Prostate gland (tissue), 2 donors: Measurements from ENCODE around the gene GCH1.

Experiments used
- CTCF ChIP-seq, 4 experiments: fragments of 200-600 bp in 2 of 4; fragments of 450-650 bp in 2 of 4; sonication (generic) in 2 of 4; IDR thresholded peaks; 1 replicate in 3 of 4; 2 replicates in 1 of 4; pipeline ENCODE4 v1.5.1; 2016 to 2019; ENCODE audit warnings: antibody characterized with exemption in 4 of 4, mild to moderate bottlenecking in 2 of 4, moderate library complexity in 2 of 4
- POLR2A ChIP-seq: fragments of 450-650 bp; IDR thresholded peaks from one replicate; pipeline ENCODE4 v1.6.1; 2016; ENCODE audit warnings: antibody characterized with exemption, mild to moderate bottlenecking

- no peak for TF ChIP-seq POLR2A
- no peak for TF ChIP-seq CTCF (IDR thresholded peaks at IDR 0.05)
Measured at GRCh38 chr14:54794159-54794558, 108.5 kb downstream of the GCH1 start.
